ENCODE measurements around the gene SPC24. TPM values are rescaled to one million over a fixed set of nuclear protein-coding genes. Genes with fewer than 3 reads are reported as not detected.

Gene SPC24
- total and polyA plus RNA-seq, 9 of the 15 experiments (the other 6 are each of a cell fraction or from before 2014, with no cell fraction given) = 18.2 to 154 (median 60.9) TPM

DNA sequence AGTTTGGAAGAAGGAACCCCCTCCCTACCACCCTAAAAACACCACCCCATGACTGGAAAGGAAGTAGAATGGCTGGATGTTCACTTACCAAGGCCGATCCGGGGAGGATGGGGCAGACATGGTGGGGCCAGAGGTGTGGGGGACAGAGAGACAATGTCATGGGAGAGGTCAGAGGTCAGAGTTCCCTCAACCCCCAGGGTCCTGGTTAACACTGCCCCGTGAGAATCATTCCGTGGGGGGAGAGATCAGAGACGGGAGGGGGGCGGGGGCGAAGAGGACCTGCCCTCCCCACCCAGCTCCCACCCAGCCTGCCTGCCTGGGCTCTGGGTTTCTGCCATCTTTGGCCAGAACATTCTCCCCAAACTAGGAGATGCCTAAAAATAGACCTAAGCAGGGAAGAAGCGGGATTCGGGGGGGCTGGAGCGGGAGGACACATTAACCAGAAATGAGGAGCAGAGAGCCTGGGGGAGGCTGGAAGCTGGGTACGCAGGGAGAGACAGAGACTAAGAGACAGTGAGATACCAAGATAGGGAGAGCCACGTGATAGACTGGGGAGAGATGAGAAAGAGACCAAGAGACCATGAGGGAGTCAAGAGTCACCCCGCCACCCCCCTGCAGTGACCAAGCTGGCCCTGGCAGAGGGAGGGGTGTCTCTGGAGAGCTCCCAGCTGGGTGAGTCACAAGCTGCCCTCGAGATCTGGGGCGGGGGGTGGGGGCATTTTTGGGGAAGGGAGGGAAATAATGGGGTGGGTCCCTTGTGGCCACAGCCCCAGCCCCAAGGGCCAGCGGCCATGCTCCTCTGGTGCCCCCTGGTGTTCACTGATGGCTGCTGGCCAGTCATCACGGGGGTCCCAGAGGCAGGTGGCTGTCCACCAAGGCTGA is 47.9 kb upstream of the SPC24 start (continued):
- TF ChIP-seq FUS (optimal IDR thresholded peaks at IDR 0.05; ENCODE audit: low read depth, low read length) = no peak
- TF ChIP-seq ZKSCAN8 (CRISPR knock-in tag; IDR thresholded peaks at IDR 0.05) = peak; percentile 89
- peak; percentile 54 for TF ChIP-seq NFIC (IDR thresholded peaks at IDR 0.05)
- peak; percentile 86 for TF ChIP-seq SMC3 (conservative IDR thresholded peaks at IDR 0.05; ENCODE audit: insufficient read depth, low read depth, low read length)
- peak in 1 of 3 experiments; percentile 42 for TF ChIP-seq YY1 (IDR thresholded peaks at IDR 0.05; ENCODE audit: borderline replicate concordance in 1 of 3, control insufficient read depth in 1 of 3, extremely low read depth in 1 of 3, insufficient read depth in 3 of 3, insufficient read length in 1 of 3, insufficient replicate concordance in 2 of 3, low read depth in 1 of 3, low read length in 2 of 3)
- TF ChIP-seq JUNB (CRISPR knock-in tag; conservative IDR thresholded peaks at IDR 0.05) = 0 out of 2 replicates have a peak, but pooled peaks have one; percentile 39
- TF ChIP-seq MAZ (CRISPR knock-in tag; conservative IDR thresholded peaks at IDR 0.05 in 1 of 2, IDR thresholded peaks at IDR 0.05 in 1 of 2) = peak; percentile 45 to 71; a peak in 3 of 4 replicates
- TF ChIP-seq RAD21 (CRISPR knock-in tag; conservative IDR thresholded peaks at IDR 0.05 in 1 of 2, IDR thresholded peaks at IDR 0.05 in 1 of 2) = peak; percentile 79 to 85
- no peak for TF ChIP-seq NEUROD1 (IDR thresholded peaks at IDR 0.05; ENCODE audit: borderline replicate concordance, low read depth, low read length, partially characterized antibody)
- TF ChIP-seq, protein P1, sequence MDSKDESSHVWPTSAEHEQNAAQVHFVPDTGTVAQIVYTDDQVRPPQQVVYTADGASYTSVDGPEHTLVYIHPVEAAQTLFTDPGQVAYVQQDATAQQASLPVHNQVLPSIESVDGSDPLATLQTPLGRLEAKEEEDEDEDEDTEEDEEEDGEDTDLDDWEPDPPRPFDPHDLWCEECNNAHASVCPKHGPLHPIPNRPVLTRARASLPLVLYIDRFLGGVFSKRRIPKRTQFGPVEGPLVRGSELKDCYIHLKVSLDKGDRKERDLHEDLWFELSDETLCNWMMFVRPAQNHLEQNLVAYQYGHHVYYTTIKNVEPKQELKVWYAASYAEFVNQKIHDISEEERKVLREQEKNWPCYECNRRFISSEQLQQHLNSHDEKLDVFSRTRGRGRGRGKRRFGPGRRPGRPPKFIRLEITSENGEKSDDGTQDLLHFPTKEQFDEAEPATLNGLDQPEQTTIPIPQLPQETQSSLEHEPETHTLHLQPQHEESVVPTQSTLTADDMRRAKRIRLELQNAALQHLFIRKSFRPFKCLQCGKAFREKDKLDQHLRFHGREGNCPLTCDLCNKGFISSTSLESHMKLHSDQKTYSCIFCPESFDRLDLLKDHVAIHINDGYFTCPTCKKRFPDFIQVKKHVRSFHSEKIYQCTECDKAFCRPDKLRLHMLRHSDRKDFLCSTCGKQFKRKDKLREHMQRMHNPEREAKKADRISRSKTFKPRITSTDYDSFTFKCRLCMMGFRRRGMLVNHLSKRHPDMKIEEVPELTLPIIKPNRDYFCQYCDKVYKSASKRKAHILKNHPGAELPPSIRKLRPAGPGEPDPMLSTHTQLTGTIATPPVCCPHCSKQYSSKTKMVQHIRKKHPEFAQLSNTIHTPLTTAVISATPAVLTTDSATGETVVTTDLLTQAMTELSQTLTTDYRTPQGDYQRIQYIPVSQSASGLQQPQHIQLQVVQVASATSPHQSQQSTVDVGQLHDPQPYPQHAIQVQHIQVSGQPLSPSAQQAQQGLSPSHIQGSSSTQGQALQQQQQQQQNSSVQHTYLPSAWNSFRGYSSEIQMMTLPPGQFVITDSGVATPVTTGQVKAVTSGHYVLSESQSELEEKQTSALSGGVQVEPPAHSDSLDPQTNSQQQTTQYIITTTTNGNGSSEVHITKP (IDR thresholded peaks at IDR 0.05; ENCODE audit: partially characterized antibody) = peak; percentile 24
- TF ChIP-seq SMARCA4 (IDR thresholded peaks at IDR 0.05) = peak; percentile 46; the same call in 1 of the 2 replicates
- TF ChIP-seq NR2C1 (IDR thresholded peaks at IDR 0.05) = peak; percentile 64
- peak; percentile 65 for TF ChIP-seq NR2C1 (tag; IDR thresholded peaks at IDR 0.05)
- TF ChIP-seq MCM3 (IDR thresholded peaks at IDR 0.05) = no peak
- TF ChIP-seq RAD51 (IDR thresholded peaks at IDR 0.05; ENCODE audit: borderline replicate concordance, low read depth) = peak; percentile 79
- peak; percentile 78 for TF ChIP-seq DPF2 (IDR thresholded peaks at IDR 0.05)
- TF ChIP-seq NR2C2 (CRISPR knock-in tag; IDR thresholded peaks at IDR 0.05) = no peak
- peak; percentile 68 for TF ChIP-seq NR2C2 (tag; IDR thresholded peaks at IDR 0.05)
- TF ChIP-seq ZNF780A (CRISPR knock-in tag; IDR thresholded peaks at IDR 0.05) = no peak
- TF ChIP-seq PCBP1 (IDR thresholded peaks at IDR 0.05; ENCODE audit: low read depth, low read length, poor library complexity, severe bottlenecking) = peak; percentile 82
- peak; percentile 34; the same call in 1 of the 2 replicates for TF ChIP-seq LCOR (CRISPR knock-in tag; IDR thresholded peaks at IDR 0.05)
